GM18498 (cell line): ENCODE data around the gene ATP8A1.
"Not testable (repeated sequence)": the region's sequence is repeated elsewhere in the genome, so short reads cannot be mapped to it uniquely, and the experiment has no call there.

Experiments used
- ATAC-seq: cut with Tn5 transposase; IDR thresholded peaks from one replicate; pipeline ENCODE4 v1.9.1; 2021; ENCODE audit warnings: mild to moderate bottlenecking, moderate library complexity; ENCODE audit not compliant: unreplicated experiment

Gene ATP8A1

DNA sequence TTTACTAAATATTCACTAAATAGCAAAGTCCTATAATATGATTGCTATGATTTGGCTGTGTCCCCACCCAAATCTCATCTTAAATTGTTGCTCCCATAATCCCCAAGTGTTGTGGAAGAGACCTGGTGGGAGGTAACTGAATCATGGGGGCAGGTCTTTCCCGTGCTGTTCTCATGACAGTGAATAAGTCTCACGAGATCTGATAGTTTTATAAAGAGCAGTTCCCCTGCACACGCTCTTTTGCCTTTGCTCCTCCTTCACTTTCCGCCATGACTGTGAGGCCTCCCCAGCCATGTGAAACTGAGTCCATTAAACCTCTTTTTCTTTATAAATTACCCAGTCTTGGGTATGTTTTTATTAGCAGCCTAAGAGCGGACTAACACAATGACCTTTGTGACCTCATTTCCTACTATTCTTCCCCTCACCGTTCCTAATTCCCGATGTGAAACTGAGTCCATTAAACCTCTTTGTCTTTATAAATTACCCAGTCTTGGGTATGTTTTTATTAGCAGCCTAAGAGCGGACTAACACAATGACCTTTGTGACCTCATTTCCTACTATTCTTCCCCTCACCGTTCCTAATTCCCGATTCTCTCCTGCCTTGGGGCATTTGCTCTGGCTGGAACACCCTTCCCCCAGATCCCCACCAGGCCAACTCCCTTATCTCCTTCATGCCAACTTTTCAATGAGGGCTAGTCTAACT is 4.2 kb downstream of the ATP8A1 start:
- not testable (repeated sequence) for ATAC-seq

GRCh38 chr4:42649870-42650269 is 7.0 kb downstream of the ATP8A1 start:
- no peak for ATAC-seq

GRCh38 chr4:42646999-42647541 is 9.8 kb downstream of the ATP8A1 start:
- no peak for ATAC-seq

DNA sequence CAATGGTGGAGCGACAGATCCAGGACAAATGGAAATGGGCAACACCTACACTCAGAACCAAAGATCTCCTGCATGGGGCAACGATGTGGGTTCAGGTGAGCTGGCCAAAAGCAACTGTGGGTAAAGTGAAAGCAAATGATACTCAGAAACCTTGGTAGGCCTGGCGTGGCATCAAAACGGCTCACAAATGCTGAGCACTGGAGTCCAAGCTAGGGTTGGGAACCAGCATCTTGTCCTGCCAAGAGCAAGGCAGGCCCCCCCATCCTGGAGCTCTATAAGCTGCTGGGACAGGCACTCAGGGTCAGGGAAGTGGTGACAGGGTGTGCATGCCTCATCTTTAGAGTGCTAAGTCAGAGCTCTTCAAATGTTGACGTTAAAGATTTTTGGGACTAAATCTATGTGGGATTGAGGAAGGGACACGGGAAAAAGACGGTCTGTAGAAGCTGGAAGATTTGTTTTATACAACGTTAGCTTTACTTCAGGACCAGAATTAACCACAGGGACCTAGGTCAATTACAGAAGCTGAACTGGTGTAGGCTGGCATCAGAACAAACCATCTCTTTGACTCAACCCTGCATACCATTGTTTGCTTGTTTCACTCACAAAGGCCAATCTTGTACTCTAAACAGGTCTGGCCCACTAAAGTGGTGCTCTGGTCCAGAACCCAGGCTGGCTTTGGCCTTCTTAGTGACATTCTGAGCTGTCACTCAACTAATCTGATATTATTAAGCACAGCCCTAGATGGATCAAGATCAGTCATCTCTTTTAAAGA is 10.7 kb downstream of the ATP8A1 start:
- ATAC-seq: no peak

- no peak for ATAC-seq
These were observed 12.0 kb downstream of the ATP8A1 start for GRCh38 chr4:42644897-42645296.

GRCh38 chr4:42643685-42644084 is 13.2 kb downstream of the ATP8A1 start:
- ATAC-seq: peak; percentile 70

- ATAC-seq: no peak
These were observed 13.9 kb downstream of the ATP8A1 start for GRCh38 chr4:42642845-42643615.

GRCh38 chr4:42642101-42642797 is 14.7 kb downstream of the ATP8A1 start:
- peak; percentile 22 for ATAC-seq

DNA sequence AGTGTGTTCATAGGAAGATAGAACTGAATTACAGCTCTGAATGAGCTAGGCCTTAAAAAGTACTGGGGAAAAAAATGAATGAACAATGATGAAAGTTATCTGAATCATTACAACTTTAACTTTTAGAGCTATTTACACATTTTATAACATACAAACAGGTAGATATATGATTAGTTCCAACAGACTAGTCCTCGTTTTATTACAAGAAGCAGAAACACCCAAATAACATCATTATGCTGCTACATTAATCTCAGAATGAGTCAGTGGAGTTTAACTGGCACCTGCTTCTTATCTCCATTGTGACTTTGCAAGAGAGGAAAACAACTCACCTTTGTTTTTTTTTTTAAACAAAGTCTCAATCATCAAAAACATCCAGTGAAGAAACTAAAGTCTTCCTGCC is 15.2 kb downstream of the ATP8A1 start:
- no peak for ATAC-seq

- no peak for ATAC-seq
These were observed 15.7 kb downstream of the ATP8A1 start for GRCh38 chr4:42641161-42641560.

DNA sequence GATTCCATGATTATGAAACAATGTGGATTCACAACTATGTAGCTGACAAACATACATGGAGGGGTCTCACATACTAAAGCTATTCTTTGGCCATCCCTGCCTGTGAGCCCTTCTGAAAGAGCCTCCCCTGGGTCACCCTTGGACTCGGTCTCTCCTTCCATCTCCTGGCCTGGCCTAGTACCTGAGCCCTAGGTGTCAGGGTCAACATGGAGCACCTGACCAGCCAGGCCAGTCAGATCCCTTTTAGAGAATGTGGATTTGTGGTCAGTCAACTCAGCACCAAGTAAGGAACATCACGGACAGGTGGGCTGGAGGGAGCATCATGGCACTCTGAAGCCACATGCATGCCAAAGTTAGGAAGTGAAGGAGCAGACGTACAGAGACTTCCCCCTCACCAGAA is 16.3 kb downstream of the ATP8A1 start:
- ATAC-seq: no peak

DNA sequence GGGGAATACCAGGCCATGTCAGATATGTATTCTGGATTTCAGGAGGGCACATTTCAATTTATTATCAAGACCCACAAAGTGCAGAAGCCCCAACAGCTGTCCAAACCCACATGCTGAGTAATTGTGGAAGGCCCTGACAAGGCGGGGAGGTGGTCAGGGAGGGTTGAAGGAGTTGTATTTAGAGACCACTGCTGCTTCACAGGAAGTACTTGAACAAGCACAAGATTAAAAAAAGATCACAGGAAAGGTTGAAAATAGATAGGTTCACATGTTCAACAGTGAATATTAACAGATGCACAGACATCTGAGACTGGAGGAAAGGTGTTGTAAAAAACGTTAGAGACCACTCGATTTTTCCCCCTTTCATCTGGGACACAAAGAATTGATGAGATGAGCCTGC is 17.9 kb downstream of the ATP8A1 start:
- peak; percentile 69 for ATAC-seq

DNA sequence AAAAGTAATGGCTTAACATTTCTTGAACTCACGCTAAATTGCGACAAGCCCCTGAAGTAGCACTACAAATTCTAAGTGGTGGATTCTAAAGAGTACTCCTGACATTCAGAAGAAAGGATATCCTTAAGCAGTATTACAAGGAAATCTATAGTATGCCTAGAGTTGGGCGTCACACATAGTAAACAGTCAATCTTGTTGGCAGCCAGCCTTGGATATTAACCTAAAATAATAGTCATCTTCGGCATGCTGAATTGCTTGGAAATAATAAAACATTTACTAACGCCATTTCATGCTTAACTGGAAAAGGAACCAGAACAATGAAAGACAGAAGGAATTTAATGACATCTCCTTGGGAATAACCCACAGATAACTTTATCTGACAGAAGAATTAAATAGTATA is 18.6 kb downstream of the ATP8A1 start:
- ATAC-seq: no peak

GRCh38 chr4:42637867-42638266 is 19.0 kb downstream of the ATP8A1 start:
- no peak for ATAC-seq

DNA sequence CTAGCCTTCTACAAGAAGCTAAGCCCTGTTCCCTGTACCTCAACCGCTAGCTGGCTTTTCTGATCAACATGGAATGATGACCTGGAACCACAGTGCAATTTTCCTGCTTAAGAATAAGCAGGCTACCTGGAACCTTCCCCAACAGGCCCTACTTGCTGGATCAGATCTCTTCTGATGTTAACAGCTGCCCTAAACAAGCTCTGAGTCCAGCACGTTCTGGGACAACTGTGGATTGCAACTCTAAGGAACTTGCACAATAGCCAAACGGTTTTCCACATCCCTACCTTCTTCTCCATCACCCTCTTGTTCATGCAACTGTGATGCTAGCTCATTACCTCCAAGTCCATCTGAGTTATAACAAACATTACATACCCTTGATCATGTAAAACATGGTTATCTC is 19.8 kb downstream of the ATP8A1 start:
- ATAC-seq: no peak

- ATAC-seq: no peak
These were observed 20.3 kb downstream of the ATP8A1 start for GRCh38 chr4:42636645-42636949.

DNA sequence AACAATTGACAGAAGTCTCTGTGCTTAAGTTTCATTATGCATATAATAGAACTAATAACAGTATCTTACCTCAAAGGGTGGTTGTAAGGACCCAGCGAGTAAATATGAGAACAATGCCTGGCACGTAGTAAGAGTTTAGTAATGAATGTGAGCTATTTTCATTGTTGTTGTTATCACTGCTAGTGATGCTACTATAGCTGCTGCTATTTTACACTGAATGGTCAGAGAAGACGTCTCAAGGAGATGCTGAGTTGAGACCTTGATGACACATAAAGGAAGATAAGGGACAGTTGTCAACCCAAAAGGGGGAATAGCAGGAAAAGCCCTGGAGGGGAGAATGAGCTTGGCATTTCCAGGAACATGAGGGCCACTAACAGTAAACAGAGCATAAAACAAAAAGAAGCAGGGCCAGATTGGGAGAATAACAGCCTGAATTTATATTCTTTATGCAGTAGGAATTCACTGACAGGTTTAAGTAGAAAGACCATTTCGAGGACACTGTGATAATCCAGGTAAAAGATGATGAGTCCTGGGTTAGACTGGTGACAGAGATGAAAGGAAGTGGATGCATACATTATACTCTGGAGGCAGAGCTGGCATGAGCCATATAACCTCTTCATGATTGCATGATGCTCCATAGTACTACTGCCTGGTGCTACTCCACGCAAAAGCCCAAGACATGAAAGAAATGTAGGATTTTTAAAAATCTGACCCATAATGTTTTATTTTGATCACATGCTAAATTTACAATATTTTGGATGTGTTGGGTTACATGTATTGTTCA is 23.1 kb downstream of the ATP8A1 start:
- peak; percentile 59 for ATAC-seq

- no peak for ATAC-seq
These were observed 24.1 kb downstream of the ATP8A1 start for GRCh38 chr4:42632653-42633382.

DNA sequence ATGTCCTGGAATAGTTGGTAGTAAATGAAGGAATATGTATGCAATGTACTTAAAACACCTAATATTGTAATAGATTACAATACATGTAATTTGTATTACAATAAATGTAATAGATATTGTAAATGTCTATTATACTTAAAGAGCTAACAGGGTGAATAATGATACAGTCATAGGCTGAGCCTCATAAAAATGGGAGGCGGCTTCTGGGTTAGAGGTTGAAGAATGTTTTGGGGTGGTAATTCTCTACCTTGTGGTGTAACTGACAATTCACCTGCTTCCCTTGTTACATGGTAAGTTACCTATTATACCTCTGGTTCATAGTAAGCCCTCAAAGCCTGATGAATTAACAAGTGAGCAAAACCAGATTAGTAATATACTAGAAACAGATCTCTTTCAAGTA is 26.0 kb downstream of the ATP8A1 start:
- ATAC-seq: no peak

DNA sequence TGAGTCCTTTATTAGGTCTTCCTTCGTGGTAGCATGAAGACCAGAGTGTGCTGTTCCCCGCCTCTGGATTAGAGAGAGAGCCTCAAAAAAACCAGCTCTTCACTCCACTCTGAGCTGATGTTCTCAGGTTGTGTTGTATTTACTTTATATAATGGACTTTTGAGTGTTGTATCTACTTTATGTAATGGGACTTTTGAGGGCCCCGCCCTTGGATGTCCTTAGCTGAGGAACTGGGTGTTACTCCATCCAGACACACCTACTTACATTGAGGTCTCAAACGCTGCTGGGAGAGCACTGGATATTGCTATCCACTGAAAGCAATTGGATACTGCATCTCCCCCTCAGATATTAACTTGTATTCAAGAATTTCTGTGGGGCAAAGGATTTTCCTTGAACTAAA is 28.2 kb downstream of the ATP8A1 start:
- ATAC-seq: no peak
